ENCODE results near the gene SPPL2C.

Gene SPPL2C

DNA sequence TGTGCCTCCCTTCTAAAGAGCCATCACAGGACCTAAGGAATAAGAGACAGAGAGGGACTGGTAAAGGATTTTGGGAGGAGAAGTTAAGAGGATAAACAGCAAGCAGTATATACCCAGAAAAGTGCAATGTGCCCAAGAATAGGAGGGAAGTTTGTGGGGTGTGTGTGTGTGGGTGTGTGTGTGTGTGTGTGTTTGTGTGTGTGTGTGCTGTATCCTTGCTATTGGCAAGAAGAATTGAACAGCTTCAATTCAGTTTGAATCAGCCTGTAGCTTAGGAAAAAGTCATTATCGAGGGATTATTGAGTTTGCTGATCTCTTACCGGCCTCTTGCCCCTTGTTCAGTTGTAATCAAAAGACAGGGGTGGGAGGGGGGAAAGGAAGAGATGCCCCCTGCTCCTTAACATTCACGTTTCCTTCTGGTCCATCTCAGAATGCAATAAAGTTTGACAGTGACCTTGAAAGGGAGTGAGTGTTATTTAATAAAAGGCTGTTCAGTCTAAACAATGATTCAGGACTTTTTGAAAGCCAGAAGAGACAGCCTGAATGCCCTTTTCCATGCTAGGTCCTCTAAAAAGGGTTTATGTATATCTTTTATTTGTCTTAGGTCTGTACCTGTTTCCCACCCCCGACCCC is 25.8 kb downstream of the SPPL2C start:
- ATAC-seq (no peak), DNase-seq (no peak)
- Mint-ChIP-seq H3K4me3 (no peak overlapping the region), H3K9me3 (no peaks in the 10 kb centered on the region), H3K27me3 (peaks cover 6% of the 10 kb centered on the region), H3K4me1 (peaks cover 14% of the 10 kb centered on the region), H3K36me3 (ENCODE audit: low read depth) (no peaks in the 10 kb centered on the region), H3K27ac (no peak overlapping the region)

DNA sequence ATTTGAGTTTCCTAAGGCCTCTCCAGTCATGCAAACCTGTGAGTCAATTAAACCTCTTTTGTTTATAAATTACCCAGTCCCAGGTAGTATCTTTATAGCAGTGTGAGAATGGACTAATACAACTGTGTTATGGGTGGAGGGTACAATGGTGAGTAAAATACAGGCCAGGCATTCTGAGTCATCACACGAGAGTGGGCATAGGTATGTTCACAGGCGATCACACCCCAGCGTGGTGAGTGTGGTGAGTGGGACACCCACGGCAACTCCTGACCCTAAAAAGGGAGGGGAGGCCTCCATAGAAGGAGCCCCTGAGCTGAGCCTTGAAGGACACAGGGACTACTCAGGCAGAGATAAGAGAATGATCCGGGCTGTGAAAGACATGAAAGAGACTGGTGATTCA is 27.0 kb downstream of the SPPL2C start:
- Mint-ChIP-seq H3K4me1 (peaks cover 14% of the 10 kb centered on the region), H3K4me3 (no peak overlapping the region), H3K36me3 (ENCODE audit: low read depth) (no peaks in the 10 kb centered on the region), H3K9me3 (no peaks in the 10 kb centered on the region), H3K27ac (no peak overlapping the region), H3K27me3 (peaks cover 6% of the 10 kb centered on the region)
- DNase-seq (no peak), ATAC-seq (peak; percentile 51)

DNA sequence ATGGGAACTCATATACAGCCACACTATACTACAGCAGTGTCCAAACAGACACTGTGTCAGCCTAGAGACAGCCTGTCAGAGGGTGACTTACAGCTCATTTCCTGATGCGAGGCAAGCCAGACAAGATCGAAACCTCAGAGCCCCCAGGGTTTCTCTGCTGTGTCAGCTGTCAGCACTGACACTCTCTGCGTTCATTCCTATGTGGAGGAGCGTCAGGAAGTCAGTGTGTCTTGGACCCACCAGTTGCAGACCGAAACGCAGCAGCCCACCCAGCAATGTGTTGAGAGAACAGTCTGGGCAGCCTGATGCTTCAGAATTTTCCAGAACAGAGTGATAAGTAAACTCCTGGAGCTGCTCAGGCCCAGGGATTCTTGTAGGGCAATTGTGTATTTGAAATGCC is 29.0 kb downstream of the SPPL2C start:
- Mint-ChIP-seq H3K4me1 (peaks cover 12% of the 10 kb centered on the region), H3K4me3 (no peak overlapping the region), H3K36me3 (ENCODE audit: low read depth) (no peaks in the 10 kb centered on the region), H3K27ac (no peak overlapping the region), H3K27me3 (peaks cover 3% of the 10 kb centered on the region), H3K9me3 (no peaks in the 10 kb centered on the region)
- peak; percentile 87 for ATAC-seq
- DNase-seq: peak; percentile 24

DNA sequence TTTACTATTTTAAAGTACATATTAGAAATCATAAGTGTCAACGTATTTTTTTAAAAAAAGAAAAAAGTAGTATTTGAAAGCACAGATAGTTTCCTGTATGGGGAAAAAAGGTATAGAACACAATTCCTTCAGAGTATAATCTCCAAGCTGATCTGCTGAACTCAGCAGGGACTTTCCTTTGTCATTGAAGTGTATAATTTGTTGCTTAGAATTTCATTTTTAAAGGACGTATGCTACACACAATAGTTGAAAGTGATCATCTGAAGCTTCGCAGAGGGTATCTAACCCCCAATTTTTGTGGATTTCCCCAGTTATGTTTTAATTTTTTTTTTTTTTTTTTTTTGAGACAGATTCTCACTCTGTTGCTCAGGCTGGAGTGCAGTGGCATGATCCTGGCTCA is 29.5 kb downstream of the SPPL2C start:
- Mint-ChIP-seq H3K9me3 (no peaks in the 10 kb centered on the region), H3K4me1 (peaks cover 12% of the 10 kb centered on the region), H3K4me3 (no peak overlapping the region), H3K36me3 (ENCODE audit: low read depth) (no peaks in the 10 kb centered on the region), H3K27ac (no peak overlapping the region), H3K27me3 (peaks cover 3% of the 10 kb centered on the region)
- ATAC-seq (no peak), DNase-seq (no peak)

DNA sequence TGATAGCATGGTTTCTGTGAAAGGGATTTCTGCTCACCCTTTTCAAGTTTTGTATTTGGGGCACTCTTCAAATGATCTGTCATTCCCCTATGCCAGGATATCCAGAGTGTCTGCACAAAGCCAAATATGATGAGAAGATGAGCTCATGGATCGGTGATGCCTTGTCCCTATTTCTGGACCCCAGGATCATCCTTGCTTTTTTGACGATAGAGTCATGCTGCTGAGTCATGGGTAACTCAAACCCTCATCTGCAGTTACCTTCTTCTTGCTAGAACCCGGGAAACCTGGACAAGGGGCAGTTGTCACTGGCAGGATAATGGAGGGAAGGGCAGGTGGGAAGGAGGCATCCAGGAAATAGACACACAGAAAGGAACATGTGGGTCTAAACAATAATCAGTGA is 31.9 kb downstream of the SPPL2C start:
- ATAC-seq (no peak), DNase-seq (no peak)
- H3K4me3 Mint-ChIP-seq: no peak overlapping the region
- H3K27me3 Mint-ChIP-seq: peaks cover 10% of the 10 kb centered on the region
- H3K4me1 Mint-ChIP-seq: peaks cover 11% of the 10 kb centered on the region
- H3K27ac Mint-ChIP-seq: no peak overlapping the region
- H3K9me3 Mint-ChIP-seq: no peaks in the 10 kb centered on the region
- H3K36me3 Mint-ChIP-seq (ENCODE audit: low read depth): no peaks in the 10 kb centered on the region

DNA sequence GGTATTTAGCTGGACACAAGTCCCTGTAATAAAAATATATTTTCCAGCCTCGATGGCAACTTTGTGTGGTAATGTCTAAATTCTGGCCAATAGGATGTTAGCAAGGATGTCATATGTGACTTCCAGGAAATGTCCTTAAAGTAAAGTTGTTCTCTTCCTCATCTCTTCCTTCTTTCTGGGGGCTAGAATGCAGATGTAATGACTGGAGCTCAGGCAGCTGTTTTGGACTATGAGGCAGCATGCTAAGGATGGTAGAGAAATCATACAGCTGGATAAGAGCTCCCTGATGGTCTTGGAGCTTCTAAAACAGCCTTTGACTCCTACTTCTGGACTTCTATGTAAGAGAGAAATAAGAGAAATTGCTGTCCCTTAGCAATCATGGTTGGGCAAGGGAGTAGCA is 32.8 kb downstream of the SPPL2C start:
- H3K4me1 Mint-ChIP-seq: peaks cover 7% of the 10 kb centered on the region
- H3K4me3 Mint-ChIP-seq: no peak overlapping the region
- no peak for ATAC-seq
- H3K9me3 Mint-ChIP-seq: no peaks in the 10 kb centered on the region
- H3K27ac Mint-ChIP-seq: no peak overlapping the region
- DNase-seq: no peak
- peaks cover 16% of the 10 kb centered on the region for H3K27me3 Mint-ChIP-seq
- H3K36me3 Mint-ChIP-seq (ENCODE audit: low read depth): no peaks in the 10 kb centered on the region

DNA sequence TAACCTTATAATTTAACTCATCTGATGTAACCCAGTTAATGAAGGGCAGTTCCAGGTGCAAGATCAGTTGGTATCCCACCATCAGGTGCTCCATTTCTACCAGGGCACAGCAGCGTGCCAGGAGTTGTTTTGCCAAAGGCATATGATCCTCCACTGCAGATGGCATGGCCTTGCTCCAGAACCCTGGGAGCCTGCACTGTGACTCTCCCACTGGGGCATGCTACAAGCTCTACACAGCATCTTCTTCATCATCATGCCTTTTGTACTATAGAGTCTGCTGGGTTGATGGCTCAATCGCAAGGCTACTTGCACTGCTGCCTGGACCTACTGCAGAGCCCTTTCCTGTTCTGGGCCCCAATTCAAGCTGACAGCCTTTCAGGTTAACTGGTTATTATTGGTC is 38.4 kb downstream of the SPPL2C start:
- peaks cover 8% of the 10 kb centered on the region for H3K9me3 Mint-ChIP-seq
- peaks cover under 1% of the 10 kb centered on the region for H3K4me1 Mint-ChIP-seq
- no peaks in the 10 kb centered on the region for H3K36me3 Mint-ChIP-seq (ENCODE audit: low read depth)
- H3K27me3 Mint-ChIP-seq: peaks cover 21% of the 10 kb centered on the region
- no peak overlapping the region for H3K4me3 Mint-ChIP-seq
- DNase-seq (no peak), ATAC-seq (no peak)
- no peak overlapping the region for H3K27ac Mint-ChIP-seq

DNA sequence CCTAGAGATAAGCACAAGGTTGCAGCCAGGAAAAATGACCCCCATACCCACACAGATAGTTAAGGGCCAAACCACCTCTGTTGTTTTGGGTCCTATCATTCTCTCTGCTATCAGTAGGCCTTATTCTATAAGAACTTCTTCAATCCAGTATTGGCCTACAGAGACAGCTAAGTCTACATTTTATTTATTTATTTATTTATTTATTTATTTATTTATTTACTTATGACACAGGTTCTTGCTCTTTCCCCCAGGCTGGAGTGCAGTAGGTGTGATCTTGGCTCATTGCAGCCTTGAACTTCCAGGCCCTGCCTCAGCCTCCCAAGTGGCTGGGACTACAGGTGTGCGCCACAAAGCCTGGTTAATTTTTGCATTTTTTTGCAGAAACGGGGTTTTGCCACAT is 42.2 kb downstream of the SPPL2C start:
- no peaks in the 10 kb centered on the region for H3K36me3 Mint-ChIP-seq (ENCODE audit: low read depth)
- H3K4me1 Mint-ChIP-seq: peaks cover 9% of the 10 kb centered on the region
- DNase-seq (no peak), ATAC-seq (no peak)
- no peak overlapping the region for H3K4me3 Mint-ChIP-seq
- H3K27ac Mint-ChIP-seq: no peak overlapping the region
- peaks cover 8% of the 10 kb centered on the region for H3K9me3 Mint-ChIP-seq
- H3K27me3 Mint-ChIP-seq: peaks cover 16% of the 10 kb centered on the region

DNA sequence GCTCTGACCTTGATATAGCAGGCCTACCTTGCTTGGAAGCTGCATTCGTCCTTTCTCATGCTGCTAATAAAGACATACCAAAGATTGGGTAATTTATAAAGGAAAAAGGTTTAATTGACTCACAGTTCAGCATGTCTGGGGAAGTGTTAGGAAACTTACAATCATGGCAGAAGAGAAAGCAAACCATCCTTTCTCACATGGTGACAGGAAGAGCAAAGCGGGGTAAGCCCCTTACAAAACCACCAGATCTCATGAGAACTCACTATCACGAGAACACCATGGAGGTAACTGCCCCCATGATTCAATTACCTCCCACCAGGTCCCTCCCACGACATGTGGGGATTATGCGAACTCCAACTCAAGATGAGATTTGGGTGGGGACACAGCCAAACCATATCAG is 43.7 kb downstream of the SPPL2C start:
- ATAC-seq (peak; percentile 60), DNase-seq (no peak)
- Mint-ChIP-seq H3K9me3 (peaks cover 8% of the 10 kb centered on the region), H3K4me3 (no peak overlapping the region), H3K4me1 (peaks cover 9% of the 10 kb centered on the region), H3K36me3 (ENCODE audit: low read depth) (no peaks in the 10 kb centered on the region), H3K27me3 (peaks cover 17% of the 10 kb centered on the region), H3K27ac (peak overlapping the region; percentile 20)

DNA sequence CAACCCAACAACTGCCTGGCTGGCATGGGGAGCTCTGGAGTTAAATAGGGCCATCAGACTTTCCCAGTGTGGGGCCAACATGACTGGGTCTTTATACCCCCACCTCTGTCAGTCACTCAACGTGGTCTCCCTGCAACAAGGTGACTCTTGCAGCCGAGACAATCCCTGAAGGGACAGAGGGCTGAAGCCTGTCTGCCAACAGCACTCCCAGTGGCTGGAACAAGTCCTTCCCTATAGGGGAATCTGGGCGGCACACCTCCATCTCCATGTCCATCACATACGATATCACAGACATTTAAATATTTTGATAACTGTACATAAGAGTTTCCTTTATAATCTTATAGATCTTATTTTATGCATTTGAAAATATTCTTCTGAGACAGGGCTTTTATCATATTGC is 44.9 kb downstream of the SPPL2C start:
- no peak for ATAC-seq
- Mint-ChIP-seq H3K27ac (no peak overlapping the region), H3K9me3 (peaks cover 6% of the 10 kb centered on the region), H3K4me1 (peaks cover 16% of the 10 kb centered on the region), H3K36me3 (ENCODE audit: low read depth) (no peaks in the 10 kb centered on the region), H3K27me3 (peaks cover 15% of the 10 kb centered on the region), H3K4me3 (no peak overlapping the region)
- DNase-seq: no peak

DNA sequence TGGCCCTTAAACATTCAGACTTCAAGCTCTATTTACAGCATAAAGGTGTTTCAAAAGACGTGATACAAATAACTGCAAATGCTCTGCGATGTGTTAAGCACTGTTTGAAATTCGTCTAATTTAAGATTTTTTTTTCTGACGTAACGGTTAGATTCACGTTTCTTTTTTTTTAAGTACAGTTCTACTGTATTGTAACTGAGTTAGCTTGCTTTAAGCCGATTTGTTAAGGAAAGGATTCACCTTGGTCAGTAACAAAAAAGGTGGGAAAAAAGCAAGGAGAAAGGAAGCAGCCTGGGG is 49.0 kb downstream of the SPPL2C start:
- H3K9me3 Mint-ChIP-seq: no peaks in the 10 kb centered on the region
- peaks cover 45% of the 10 kb centered on the region for H3K27me3 Mint-ChIP-seq
- DNase-seq (no peak), ATAC-seq (no peak)
- peak overlapping the region; percentile 67 for H3K4me3 Mint-ChIP-seq
- H3K36me3 Mint-ChIP-seq (ENCODE audit: low read depth): no peaks in the 10 kb centered on the region
- H3K4me1 Mint-ChIP-seq: peaks cover 26% of the 10 kb centered on the region
- peak overlapping the region; percentile 60 for H3K27ac Mint-ChIP-seq

DNA sequence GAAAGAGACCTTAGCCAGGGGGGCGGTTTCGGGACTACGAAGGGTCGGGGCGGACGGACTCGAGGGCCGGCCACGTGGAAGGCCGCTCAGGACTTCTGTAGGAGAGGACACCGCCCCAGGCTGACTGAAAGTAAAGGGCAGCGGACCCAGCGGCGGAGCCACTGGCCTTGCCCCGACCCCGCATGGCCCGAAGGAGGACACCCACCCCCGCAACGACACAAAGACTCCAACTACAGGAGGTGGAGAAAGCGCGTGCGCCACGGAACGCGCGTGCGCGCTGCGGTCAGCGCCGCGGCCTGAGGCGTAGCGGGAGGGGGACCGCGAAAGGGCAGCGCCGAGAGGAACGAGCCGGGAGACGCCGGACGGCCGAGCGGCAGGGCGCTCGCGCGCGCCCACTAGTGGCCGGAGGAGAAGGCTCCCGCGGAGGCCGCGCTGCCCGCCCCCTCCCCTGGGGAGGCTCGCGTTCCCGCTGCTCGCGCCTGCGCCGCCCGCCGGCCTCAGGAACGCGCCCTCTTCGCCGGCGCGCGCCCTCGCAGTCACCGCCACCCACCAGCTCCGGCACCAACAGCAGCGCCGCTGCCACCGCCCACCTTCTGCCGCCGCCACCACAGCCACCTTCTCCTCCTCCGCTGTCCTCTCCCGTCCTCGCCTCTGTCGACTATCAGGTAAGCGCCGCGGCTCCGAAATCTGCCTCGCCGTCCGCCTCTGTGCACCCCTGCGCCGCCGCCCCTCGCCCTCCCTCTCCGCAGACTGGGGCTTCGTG is 49.5 kb downstream of the SPPL2C start, which contains the start of gene MAPT:
Gene MAPT (plus strand): TSS at position 533 of the 763 bp plus-strand sequence. CDS start 67,784 bp downstream, outside the sequence.
- no peaks in the 10 kb centered on the region for H3K36me3 Mint-ChIP-seq (ENCODE audit: low read depth)
- peaks cover 49% of the 10 kb centered on the region for H3K27me3 Mint-ChIP-seq
- H3K4me1 Mint-ChIP-seq: peaks cover 23% of the 10 kb centered on the region
- H3K27ac Mint-ChIP-seq: peak within 1 kb of the TSS; percentile 60
- no peaks in the 10 kb centered on the region for H3K9me3 Mint-ChIP-seq
- ATAC-seq (peak; percentile 92), DNase-seq (peak; percentile 87)
- peak within 1 kb of the TSS; percentile 75 for H3K4me3 Mint-ChIP-seq

DNA sequence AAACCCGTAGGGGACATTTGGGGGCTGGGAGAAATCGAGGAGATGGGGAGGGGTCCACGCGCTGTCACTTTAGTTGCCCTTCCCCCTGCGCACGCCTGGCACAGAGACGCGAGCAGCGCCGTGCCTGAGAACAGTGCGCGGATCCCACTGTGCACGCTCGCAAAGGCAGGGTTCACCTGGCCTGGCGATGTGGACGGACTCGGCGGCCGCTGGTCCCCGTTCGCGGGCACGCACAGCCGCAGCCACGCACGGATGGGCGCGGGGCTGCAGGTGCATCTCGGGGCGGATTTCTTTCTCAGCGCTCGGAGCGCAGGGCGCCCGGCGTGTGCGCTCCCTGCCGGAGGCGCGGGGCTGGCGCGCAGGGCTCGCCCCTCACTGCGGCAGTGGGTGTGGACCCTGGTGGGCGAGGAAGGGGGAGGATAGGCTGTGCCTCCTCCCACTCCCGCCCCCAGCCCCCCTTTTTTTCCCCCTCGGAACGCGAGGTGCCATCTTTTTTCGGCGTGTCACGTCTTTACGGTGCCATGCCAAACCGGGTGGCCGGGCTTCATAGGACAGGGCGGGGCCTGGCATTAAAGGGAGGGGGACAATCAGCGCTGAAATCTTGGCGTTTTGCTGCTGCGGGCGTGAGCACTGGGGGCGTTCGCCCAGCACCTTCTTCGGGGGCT is 50.8 kb downstream of the SPPL2C start:
- DNase-seq (no peak), ATAC-seq (no peak)
- no peaks in the 10 kb centered on the region for H3K36me3 Mint-ChIP-seq (ENCODE audit: low read depth)
- peaks cover 61% of the 10 kb centered on the region for H3K27me3 Mint-ChIP-seq
- H3K4me1 Mint-ChIP-seq: peaks cover 23% of the 10 kb centered on the region
- no peak overlapping the region for H3K27ac Mint-ChIP-seq
- no peaks in the 10 kb centered on the region for H3K9me3 Mint-ChIP-seq
- H3K4me3 Mint-ChIP-seq: peak overlapping the region; percentile 75

DNA sequence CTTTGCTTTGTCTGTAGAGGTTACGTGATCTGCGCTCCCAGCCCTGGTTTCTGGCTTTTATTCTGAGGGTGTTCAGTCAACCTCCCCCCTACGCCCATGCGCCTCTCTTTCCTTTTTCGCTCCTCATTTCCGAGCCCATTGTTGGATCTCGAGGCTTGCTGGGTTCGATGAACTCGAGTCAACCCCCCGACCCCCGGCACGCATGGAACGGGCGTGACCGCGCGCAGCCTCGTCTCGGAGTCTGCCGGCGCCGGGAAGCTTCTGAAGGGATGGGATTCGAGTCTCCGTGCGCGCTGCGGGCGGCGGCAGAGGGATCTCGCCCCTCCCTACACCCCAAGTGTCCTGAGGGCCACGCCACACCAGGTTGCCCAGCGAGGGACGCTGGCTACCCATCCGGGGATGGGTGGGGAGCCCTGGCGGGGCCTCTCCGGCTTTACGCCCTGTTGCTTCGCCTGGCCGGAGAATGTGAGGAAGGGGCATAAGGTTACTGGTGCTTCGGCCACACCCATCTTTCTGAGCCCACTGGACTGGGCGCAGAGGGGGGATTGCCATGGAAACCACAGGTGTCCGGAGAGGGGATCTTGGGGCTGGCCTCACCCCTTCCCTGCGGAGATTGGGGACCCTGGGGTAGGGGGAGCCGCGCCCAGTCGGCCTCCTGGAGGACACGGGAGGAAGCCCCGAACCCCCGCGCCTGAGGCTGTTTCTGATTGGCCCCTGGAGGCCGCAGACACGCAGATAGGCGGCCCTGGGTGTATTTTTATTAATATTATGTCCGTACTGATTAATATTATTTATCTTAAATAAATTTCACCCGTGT is 51.5 kb downstream of the SPPL2C start:
- no peak overlapping the region for H3K27ac Mint-ChIP-seq
- H3K4me1 Mint-ChIP-seq: peaks cover 23% of the 10 kb centered on the region
- no peaks in the 10 kb centered on the region for H3K9me3 Mint-ChIP-seq
- peak overlapping the region; percentile 75 for H3K4me3 Mint-ChIP-seq
- ATAC-seq (no peak), DNase-seq (no peak)
- H3K36me3 Mint-ChIP-seq (ENCODE audit: low read depth): no peaks in the 10 kb centered on the region
- H3K27me3 Mint-ChIP-seq: peaks cover 67% of the 10 kb centered on the region

Data from activated naive CD8-positive, alpha-beta T cell treated with anti-CD3 and anti-CD28 coated beads, Interleukin-2, amount 50 U/mL, for 24 hours (primary cell).